ENCODE data around the gene CCDC80.

CCDC80 gene

GRCh38 chr3:112593258-112593657, 47.7 kb downstream of the CCDC80 start:
- Histone ChIP-seq H3K4me2 (ENCODE audit: low read depth, low read length, poor library complexity, severe bottlenecking) (no peak overlapping the region), H3K4me1 (ENCODE audit: insufficient read depth, low read length, poor library complexity, severe bottlenecking) (peaks cover 14% of the 10 kb centered on the region), H3K79me2 (ENCODE audit: insufficient read depth, low read length) (no peaks in the 10 kb centered on the region), H4K20me1 (ENCODE audit: insufficient read depth, low read length, poor library complexity, severe bottlenecking) (no peaks in the 10 kb centered on the region), H3F3A (ENCODE audit: low read depth) (no peaks in the 10 kb centered on the region), H3K27me3 (ENCODE audit: insufficient read depth, low read length, poor library complexity, severe bottlenecking) (no peaks in the 10 kb centered on the region), H3K36me3 (ENCODE audit: insufficient read depth, low read length) (peaks cover 6% of the 10 kb centered on the region; the same call in 1 of the 2 replicates), H3K9me3 (ENCODE audit: insufficient read depth, low read depth, low read length) (peaks cover 9% of the 10 kb centered on the region), H3K9ac (ENCODE audit: low read depth, low read length, poor library complexity, severe bottlenecking) (no peak overlapping the region), H3K9me2 (replicated peaks; ENCODE audit: low read depth, low read length) (no peaks in the 10 kb centered on the region), H3K4me3 (ENCODE audit: low read length, poor library complexity, severe bottlenecking) (no peak overlapping the region), H2AFZ (ENCODE audit: low read length) (no peak overlapping the region)
- TF ChIP-seq EZH2phosphoT487 (IDR thresholded peaks at IDR 0.05; ENCODE audit: borderline replicate concordance): no peak
- TF ChIP-seq CTCF (conservative IDR thresholded peaks at IDR 0.05; ENCODE audit: low read length): no peak

GRCh38 chr3:112587336-112587735, 53.6 kb downstream of the CCDC80 start:
- Histone ChIP-seq H3K4me3 (ENCODE audit: low read length, poor library complexity, severe bottlenecking) (no peak overlapping the region), H2AFZ (ENCODE audit: low read length) (no peak overlapping the region), H3K27me3 (ENCODE audit: insufficient read depth, low read length, poor library complexity, severe bottlenecking) (no peaks in the 10 kb centered on the region), H3K9ac (ENCODE audit: low read depth, low read length, poor library complexity, severe bottlenecking) (no peak overlapping the region), H3K4me1 (ENCODE audit: insufficient read depth, low read length, poor library complexity, severe bottlenecking) (peaks cover 11% of the 10 kb centered on the region), H3K9me3 (ENCODE audit: insufficient read depth, low read depth, low read length) (no peaks in the 10 kb centered on the region), H3K36me3 (ENCODE audit: insufficient read depth, low read length) (peaks cover 13% of the 10 kb centered on the region; the same call in 1 of the 2 replicates), H4K20me1 (ENCODE audit: insufficient read depth, low read length, poor library complexity, severe bottlenecking) (no peaks in the 10 kb centered on the region), H3K9me2 (replicated peaks; ENCODE audit: low read depth, low read length) (no peaks in the 10 kb centered on the region), H3K4me2 (ENCODE audit: low read depth, low read length, poor library complexity, severe bottlenecking) (no peak overlapping the region), H3F3A (ENCODE audit: low read depth) (no peaks in the 10 kb centered on the region), H3K79me2 (ENCODE audit: insufficient read depth, low read length) (no peaks in the 10 kb centered on the region)
- TF ChIP-seq EZH2phosphoT487 (IDR thresholded peaks at IDR 0.05; ENCODE audit: borderline replicate concordance) (no peak), CTCF (conservative IDR thresholded peaks at IDR 0.05; ENCODE audit: low read length) (no peak)

GRCh38 chr3:112585782-112586181, 55.2 kb downstream of the CCDC80 start:
- Histone ChIP-seq H3K4me1 (ENCODE audit: insufficient read depth, low read length, poor library complexity, severe bottlenecking) (peaks cover 5% of the 10 kb centered on the region), H3K4me3 (ENCODE audit: low read length, poor library complexity, severe bottlenecking) (no peak overlapping the region), H3K9me2 (replicated peaks; ENCODE audit: low read depth, low read length) (no peaks in the 10 kb centered on the region), H3F3A (ENCODE audit: low read depth) (no peaks in the 10 kb centered on the region), H3K79me2 (ENCODE audit: insufficient read depth, low read length) (no peaks in the 10 kb centered on the region), H3K36me3 (ENCODE audit: insufficient read depth, low read length) (peaks cover 17% of the 10 kb centered on the region; the same call in 1 of the 2 replicates), H2AFZ (ENCODE audit: low read length) (no peak overlapping the region), H3K4me2 (ENCODE audit: low read depth, low read length, poor library complexity, severe bottlenecking) (no peak overlapping the region), H4K20me1 (ENCODE audit: insufficient read depth, low read length, poor library complexity, severe bottlenecking) (no peaks in the 10 kb centered on the region), H3K9me3 (ENCODE audit: insufficient read depth, low read depth, low read length) (no peaks in the 10 kb centered on the region), H3K27me3 (ENCODE audit: insufficient read depth, low read length, poor library complexity, severe bottlenecking) (no peaks in the 10 kb centered on the region), H3K9ac (ENCODE audit: low read depth, low read length, poor library complexity, severe bottlenecking) (no peak overlapping the region)
- TF ChIP-seq EZH2phosphoT487 (IDR thresholded peaks at IDR 0.05; ENCODE audit: borderline replicate concordance): no peak
- TF ChIP-seq CTCF (conservative IDR thresholded peaks at IDR 0.05; ENCODE audit: low read length): no peak

Data from Loucy (cell line).